Measurements from ENCODE around the gene DNM2.

DNM2 gene

DNA sequence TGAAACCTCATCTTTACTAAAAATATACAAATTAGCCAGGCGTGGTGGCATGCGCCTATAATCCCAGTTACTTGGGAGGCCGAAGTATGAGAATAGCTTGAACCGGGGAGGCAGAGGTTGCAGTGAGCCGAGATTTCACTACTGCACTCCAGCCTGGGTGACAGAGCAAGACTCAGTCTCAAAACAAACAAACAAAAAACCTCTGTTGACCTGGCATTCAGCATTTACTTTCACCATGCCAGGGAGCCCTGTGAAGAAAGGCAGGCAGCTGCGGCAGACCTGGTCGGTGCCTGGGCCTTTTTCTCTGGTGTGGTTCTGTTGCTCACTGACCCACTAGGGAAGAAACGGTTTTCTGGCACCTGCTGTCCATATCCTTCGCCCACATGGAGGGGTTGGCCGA is 49.8 kb downstream of the DNM2 start:
- Histone ChIP-seq H3K36me3 (ENCODE audit: control insufficient read depth in 2 of 2, insufficient read depth in 1 of 2, low read length in 2 of 2) (peaks cover 0 to 45% of the 10 kb centered on the region in 2 experiments; a peak in 2 of 3 replicates), H3K4me1 (ENCODE audit: control insufficient read depth, insufficient read depth, low read length) (no peaks in the 10 kb centered on the region), H3K9me3 (ENCODE audit: control insufficient read depth, insufficient read depth, low read depth, low read length) (no peaks in the 10 kb centered on the region), H3K27ac (ENCODE audit: extremely low read depth, low read depth, low read length) (no peak overlapping the region), H3K4me3 (ENCODE audit: low read depth, low read length) (no peak overlapping the region)
- POLR2A ChIA-PET, result no interaction called here
- CTCF ChIA-PET, result no interaction called here
- TF ChIP-seq ZNF433 (tag by site-specific recombination; IDR thresholded peaks at IDR 0.05; ENCODE audit: low read depth) (no peak), ZIC2 (tag by site-specific recombination; IDR thresholded peaks at IDR 0.05) (no peak), ZNF558 (tag by site-specific recombination; IDR thresholded peaks at IDR 0.05) (no peak), KLF16 (tag by site-specific recombination; IDR thresholded peaks at IDR 0.05) (no peak), ZNF624 (tag by site-specific recombination; IDR thresholded peaks at IDR 0.05) (no peak), ZNF548 (tag by site-specific recombination; IDR thresholded peaks at IDR 0.05) (no peak), ZFP37 (tag by site-specific recombination; IDR thresholded peaks at IDR 0.05) (no peak), ZNF174 (tag by site-specific recombination; IDR thresholded peaks at IDR 0.05) (no peak), ZNF629 (tag by site-specific recombination; IDR thresholded peaks at IDR 0.05) (no peak), IKZF3 (tag by site-specific recombination; IDR thresholded peaks at IDR 0.05) (no peak), ZNF677 (tag by site-specific recombination; IDR thresholded peaks at IDR 0.05) (no peak), ZXDB (tag by site-specific recombination; IDR thresholded peaks at IDR 0.05) (no peak)
- TF ChIP-seq, protein P1, sequence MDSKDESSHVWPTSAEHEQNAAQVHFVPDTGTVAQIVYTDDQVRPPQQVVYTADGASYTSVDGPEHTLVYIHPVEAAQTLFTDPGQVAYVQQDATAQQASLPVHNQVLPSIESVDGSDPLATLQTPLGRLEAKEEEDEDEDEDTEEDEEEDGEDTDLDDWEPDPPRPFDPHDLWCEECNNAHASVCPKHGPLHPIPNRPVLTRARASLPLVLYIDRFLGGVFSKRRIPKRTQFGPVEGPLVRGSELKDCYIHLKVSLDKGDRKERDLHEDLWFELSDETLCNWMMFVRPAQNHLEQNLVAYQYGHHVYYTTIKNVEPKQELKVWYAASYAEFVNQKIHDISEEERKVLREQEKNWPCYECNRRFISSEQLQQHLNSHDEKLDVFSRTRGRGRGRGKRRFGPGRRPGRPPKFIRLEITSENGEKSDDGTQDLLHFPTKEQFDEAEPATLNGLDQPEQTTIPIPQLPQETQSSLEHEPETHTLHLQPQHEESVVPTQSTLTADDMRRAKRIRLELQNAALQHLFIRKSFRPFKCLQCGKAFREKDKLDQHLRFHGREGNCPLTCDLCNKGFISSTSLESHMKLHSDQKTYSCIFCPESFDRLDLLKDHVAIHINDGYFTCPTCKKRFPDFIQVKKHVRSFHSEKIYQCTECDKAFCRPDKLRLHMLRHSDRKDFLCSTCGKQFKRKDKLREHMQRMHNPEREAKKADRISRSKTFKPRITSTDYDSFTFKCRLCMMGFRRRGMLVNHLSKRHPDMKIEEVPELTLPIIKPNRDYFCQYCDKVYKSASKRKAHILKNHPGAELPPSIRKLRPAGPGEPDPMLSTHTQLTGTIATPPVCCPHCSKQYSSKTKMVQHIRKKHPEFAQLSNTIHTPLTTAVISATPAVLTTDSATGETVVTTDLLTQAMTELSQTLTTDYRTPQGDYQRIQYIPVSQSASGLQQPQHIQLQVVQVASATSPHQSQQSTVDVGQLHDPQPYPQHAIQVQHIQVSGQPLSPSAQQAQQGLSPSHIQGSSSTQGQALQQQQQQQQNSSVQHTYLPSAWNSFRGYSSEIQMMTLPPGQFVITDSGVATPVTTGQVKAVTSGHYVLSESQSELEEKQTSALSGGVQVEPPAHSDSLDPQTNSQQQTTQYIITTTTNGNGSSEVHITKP (tag by site-specific recombination; IDR thresholded peaks at IDR 0.05), result no peak
- TF ChIP-seq, protein P2, sequence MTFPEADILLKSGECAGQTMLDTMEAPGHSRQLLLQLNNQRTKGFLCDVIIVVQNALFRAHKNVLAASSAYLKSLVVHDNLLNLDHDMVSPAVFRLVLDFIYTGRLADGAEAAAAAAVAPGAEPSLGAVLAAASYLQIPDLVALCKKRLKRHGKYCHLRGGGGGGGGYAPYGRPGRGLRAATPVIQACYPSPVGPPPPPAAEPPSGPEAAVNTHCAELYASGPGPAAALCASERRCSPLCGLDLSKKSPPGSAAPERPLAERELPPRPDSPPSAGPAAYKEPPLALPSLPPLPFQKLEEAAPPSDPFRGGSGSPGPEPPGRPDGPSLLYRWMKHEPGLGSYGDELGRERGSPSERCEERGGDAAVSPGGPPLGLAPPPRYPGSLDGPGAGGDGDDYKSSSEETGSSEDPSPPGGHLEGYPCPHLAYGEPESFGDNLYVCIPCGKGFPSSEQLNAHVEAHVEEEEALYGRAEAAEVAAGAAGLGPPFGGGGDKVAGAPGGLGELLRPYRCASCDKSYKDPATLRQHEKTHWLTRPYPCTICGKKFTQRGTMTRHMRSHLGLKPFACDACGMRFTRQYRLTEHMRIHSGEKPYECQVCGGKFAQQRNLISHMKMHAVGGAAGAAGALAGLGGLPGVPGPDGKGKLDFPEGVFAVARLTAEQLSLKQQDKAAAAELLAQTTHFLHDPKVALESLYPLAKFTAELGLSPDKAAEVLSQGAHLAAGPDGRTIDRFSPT (tag by site-specific recombination; IDR thresholded peaks at IDR 0.05), result no peak
- TF ChIP-seq, protein P3, sequence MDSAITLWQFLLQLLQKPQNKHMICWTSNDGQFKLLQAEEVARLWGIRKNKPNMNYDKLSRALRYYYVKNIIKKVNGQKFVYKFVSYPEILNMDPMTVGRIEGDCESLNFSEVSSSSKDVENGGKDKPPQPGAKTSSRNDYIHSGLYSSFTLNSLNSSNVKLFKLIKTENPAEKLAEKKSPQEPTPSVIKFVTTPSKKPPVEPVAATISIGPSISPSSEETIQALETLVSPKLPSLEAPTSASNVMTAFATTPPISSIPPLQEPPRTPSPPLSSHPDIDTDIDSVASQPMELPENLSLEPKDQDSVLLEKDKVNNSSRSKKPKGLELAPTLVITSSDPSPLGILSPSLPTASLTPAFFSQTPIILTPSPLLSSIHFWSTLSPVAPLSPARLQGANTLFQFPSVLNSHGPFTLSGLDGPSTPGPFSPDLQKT (IDR thresholded peaks at IDR 0.05; ENCODE audit: borderline replicate concordance, low read depth, low read length), result no peak

DNA sequence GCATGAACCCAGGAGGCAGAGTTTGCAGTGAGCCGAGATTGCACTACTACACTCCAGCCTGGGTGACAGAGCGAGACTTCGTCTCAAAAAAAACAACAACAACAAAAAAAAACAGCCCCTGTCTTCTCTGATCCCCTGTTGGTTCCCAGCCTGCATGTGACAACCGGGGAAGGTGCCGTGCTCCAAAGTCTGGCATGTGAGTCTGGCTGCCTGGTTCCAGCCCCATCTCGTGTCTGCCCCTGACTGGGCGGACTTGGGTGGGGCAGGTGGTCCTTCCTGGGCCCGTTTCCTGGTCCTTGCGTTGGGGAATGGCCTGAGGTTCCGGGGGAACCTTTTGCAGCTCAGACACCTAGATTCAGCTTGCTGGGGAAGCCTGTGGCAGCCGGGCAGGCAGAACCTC is 50.5 kb downstream of the DNM2 start:
- Histone ChIP-seq H3K4me1 (ENCODE audit: control insufficient read depth, insufficient read depth, low read length) (no peaks in the 10 kb centered on the region), H3K9me3 (ENCODE audit: control insufficient read depth, insufficient read depth, low read depth, low read length) (no peaks in the 10 kb centered on the region), H3K27ac (ENCODE audit: extremely low read depth, low read depth, low read length) (no peak overlapping the region), H3K36me3 (ENCODE audit: control insufficient read depth in 2 of 2, insufficient read depth in 1 of 2, low read length in 2 of 2) (peaks cover 0 to 44% of the 10 kb centered on the region in 2 experiments; a peak in 2 of 3 replicates), H3K4me3 (ENCODE audit: low read depth, low read length) (no peak overlapping the region)
- TF ChIP-seq SP3 (tag by site-specific recombination; IDR thresholded peaks at IDR 0.05) (no peak), ZNF707 (tag by site-specific recombination; IDR thresholded peaks at IDR 0.05) (no peak), RBAK (tag by site-specific recombination; IDR thresholded peaks at IDR 0.05) (no peak), ZFP37 (tag by site-specific recombination; IDR thresholded peaks at IDR 0.05) (no peak)
- TF ChIP-seq, protein P4, sequence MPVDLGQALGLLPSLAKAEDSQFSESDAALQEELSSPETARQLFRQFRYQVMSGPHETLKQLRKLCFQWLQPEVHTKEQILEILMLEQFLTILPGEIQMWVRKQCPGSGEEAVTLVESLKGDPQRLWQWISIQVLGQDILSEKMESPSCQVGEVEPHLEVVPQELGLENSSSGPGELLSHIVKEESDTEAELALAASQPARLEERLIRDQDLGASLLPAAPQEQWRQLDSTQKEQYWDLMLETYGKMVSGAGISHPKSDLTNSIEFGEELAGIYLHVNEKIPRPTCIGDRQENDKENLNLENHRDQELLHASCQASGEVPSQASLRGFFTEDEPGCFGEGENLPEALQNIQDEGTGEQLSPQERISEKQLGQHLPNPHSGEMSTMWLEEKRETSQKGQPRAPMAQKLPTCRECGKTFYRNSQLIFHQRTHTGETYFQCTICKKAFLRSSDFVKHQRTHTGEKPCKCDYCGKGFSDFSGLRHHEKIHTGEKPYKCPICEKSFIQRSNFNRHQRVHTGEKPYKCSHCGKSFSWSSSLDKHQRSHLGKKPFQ (tag by site-specific recombination; IDR thresholded peaks at IDR 0.05), result no peak
- TF ChIP-seq, protein P5, sequence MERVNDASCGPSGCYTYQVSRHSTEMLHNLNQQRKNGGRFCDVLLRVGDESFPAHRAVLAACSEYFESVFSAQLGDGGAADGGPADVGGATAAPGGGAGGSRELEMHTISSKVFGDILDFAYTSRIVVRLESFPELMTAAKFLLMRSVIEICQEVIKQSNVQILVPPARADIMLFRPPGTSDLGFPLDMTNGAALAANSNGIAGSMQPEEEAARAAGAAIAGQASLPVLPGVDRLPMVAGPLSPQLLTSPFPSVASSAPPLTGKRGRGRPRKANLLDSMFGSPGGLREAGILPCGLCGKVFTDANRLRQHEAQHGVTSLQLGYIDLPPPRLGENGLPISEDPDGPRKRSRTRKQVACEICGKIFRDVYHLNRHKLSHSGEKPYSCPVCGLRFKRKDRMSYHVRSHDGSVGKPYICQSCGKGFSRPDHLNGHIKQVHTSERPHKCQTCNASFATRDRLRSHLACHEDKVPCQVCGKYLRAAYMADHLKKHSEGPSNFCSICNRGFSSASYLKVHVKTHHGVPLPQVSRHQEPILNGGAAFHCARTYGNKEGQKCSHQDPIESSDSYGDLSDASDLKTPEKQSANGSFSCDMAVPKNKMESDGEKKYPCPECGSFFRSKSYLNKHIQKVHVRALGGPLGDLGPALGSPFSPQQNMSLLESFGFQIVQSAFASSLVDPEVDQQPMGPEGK (tag by site-specific recombination; IDR thresholded peaks at IDR 0.05), result no peak
- TF ChIP-seq, protein P6, sequence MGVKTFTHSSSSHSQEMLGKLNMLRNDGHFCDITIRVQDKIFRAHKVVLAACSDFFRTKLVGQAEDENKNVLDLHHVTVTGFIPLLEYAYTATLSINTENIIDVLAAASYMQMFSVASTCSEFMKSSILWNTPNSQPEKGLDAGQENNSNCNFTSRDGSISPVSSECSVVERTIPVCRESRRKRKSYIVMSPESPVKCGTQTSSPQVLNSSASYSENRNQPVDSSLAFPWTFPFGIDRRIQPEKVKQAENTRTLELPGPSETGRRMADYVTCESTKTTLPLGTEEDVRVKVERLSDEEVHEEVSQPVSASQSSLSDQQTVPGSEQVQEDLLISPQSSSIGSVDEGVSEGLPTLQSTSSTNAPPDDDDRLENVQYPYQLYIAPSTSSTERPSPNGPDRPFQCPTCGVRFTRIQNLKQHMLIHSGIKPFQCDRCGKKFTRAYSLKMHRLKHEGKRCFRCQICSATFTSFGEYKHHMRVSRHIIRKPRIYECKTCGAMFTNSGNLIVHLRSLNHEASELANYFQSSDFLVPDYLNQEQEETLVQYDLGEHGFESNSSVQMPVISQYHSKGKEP (tag by site-specific recombination; IDR thresholded peaks at IDR 0.05), result no peak
- POLR2A ChIA-PET, result no interaction called here
- CTCF ChIA-PET, result interaction anchor here (1.1 kb wide), 1 partner anchor 12 kb away, joined by 4 read pairs; no protein-coding TSS in a partner anchor
